NB4 (cell line): Measurements from ENCODE around the gene ZBTB1.

Experiments used
- DNase-seq: peaks from one replicate; pipeline ENCODE4 v3.0.0; 2010; ENCODE audit warnings: low read depth
- H3K4me3 ChIP-seq: one replicate; pipeline ENCODE4 v1.5.1; 2011; ENCODE audit warnings: mild to moderate bottlenecking, low read depth, low read length, moderate library complexity
- CTCF ChIP-seq: IDR thresholded peaks from one replicate; pipeline ENCODE4 v1.5.1; 2012; ENCODE audit warnings: low read depth, low read length
- MAX ChIP-seq: IDR thresholded peaks from 2 replicates; pipeline ENCODE4 v1.6.1; 2011; ENCODE audit warnings: low read depth, low read length
- MYC ChIP-seq: IDR thresholded peaks from 2 replicates; pipeline ENCODE4 v1.6.1; 2011; ENCODE audit warnings: low read depth, low read length
- POLR2A ChIP-seq: IDR thresholded peaks from 2 replicates; pipeline ENCODE4 v1.6.1; 2011; ENCODE audit warnings: mild to moderate bottlenecking; ENCODE audit not compliant: insufficient read length; ENCODE audit errors: extremely low read depth

ZBTB1 gene

GRCh38 chr14:64504310-64504896, at the start of gene ZBTB1:
Gene ZBTB1 (plus strand): TSS chr14:64504770. CDS start chr14:64521505, 16,735 bp downstream.
- peak; percentile 95 for DNase-seq
- TF ChIP-seq CTCF (no peak), MYC (peak; percentile 8), MAX (no peak), POLR2A (peak; percentile 59)
- peak within 1 kb of the TSS; percentile 75 for H3K4me3 ChIP-seq

- DNase-seq, result no peak
- no peak for TF ChIP-seq CTCF
- no peak for TF ChIP-seq POLR2A
- no peak for TF ChIP-seq MAX
- TF ChIP-seq MYC, result no peak
- no peak overlapping the region for H3K4me3 ChIP-seq
Observed at GRCh38 chr14:64459405-64460136, 45.0 kb upstream of the ZBTB1 start.

GRCh38 chr14:64461221-64461620, 43.3 kb upstream of the ZBTB1 start:
- no peak for TF ChIP-seq MAX
- TF ChIP-seq MYC, result no peak
- no peak for TF ChIP-seq CTCF
- TF ChIP-seq POLR2A, result no peak
- no peak overlapping the region for H3K4me3 ChIP-seq
- no peak for DNase-seq

- no peak for TF ChIP-seq CTCF
- TF ChIP-seq MAX, result no peak
- no peak for TF ChIP-seq POLR2A
- TF ChIP-seq MYC, result no peak
- no peak overlapping the region for H3K4me3 ChIP-seq
- no peak for DNase-seq
Observed at GRCh38 chr14:64463195-64463594, 41.4 kb upstream of the ZBTB1 start.

GRCh38 chr14:64463873-64464272, 40.7 kb upstream of the ZBTB1 start:
- DNase-seq, result no peak
- no peak for TF ChIP-seq CTCF
- TF ChIP-seq MYC, result no peak
- no peak for TF ChIP-seq MAX
- no peak for TF ChIP-seq POLR2A
- H3K4me3 ChIP-seq, result no peak overlapping the region
